Spleen (tissue), 7 donors: Measurements from ENCODE around the gene GNG13.

Experiments used
- POLR2A ChIP-seq, 3 donors: fragments of 450-650 bp; IDR thresholded peaks; one replicate each; pipeline ENCODE4 v1.5.1; 2017; ENCODE audit warnings: antibody characterized with exemption in 3 of 3, mild to moderate bottlenecking in 1 of 3
- TF ChIP-seq, protein P1 (sequence below), 11 experiments: fragments of 200-600 bp in 7 of 11; fragments of 450-650 bp in 4 of 11; sonication (generic) in 4 of 11; IDR thresholded peaks in 8 of 11; conservative IDR thresholded peaks in 3 of 11; 1 replicate in 7 of 11; 2 replicates in 4 of 11; pipeline versions ENCODE4 v1.4.0 to v1.8.0; 2016 to 2021; ENCODE audit warnings: antibody characterized with exemption in 11 of 11, inconsistent platforms in 4 of 11, mild to moderate bottlenecking in 1 of 11
- donor health status: DM: no; HTN: no; CAD: no; lungs with moderate emphysema.
- donor health status: DM: no; HTN: no; CAD: no.
- donor health status: DM: no; HTN: no; CAD: no.

DNA sequence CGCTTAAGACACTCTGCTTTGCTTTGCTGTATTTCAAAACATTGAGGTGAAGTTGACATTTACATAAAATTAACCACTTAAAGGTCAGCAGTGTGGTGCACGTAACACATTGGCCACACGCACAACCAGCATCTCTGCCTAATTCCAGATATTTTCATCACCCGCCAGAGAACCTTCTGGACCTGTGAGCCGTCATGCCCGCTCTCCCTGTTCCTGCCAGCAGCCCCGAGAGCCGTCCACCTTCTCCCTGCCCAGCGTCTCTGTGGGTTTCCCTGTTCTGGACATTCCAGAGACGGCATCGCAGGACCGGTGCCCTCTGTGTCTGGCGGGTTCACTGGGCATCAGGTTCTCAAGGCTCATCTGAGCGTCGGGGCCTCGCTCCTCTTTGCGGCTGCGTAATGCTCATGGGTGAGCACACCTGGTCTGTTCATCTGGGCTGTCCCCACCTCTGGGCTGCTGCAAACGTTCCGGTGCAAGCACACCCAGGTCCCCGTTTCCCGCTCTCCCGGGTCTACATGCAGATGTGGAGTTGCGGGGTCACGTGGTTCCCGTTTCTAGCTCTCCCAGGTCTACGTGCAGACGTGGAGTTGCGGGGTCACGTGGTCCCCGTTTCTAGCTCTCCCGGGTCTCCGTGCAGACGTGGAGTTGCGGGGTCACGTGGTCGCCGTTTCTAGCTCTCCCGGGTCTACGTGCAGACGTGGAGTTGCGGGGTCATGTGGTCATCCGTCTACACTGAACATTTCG, 48.1 kb upstream of the GNG13 start:
- TF ChIP-seq, protein P1, sequence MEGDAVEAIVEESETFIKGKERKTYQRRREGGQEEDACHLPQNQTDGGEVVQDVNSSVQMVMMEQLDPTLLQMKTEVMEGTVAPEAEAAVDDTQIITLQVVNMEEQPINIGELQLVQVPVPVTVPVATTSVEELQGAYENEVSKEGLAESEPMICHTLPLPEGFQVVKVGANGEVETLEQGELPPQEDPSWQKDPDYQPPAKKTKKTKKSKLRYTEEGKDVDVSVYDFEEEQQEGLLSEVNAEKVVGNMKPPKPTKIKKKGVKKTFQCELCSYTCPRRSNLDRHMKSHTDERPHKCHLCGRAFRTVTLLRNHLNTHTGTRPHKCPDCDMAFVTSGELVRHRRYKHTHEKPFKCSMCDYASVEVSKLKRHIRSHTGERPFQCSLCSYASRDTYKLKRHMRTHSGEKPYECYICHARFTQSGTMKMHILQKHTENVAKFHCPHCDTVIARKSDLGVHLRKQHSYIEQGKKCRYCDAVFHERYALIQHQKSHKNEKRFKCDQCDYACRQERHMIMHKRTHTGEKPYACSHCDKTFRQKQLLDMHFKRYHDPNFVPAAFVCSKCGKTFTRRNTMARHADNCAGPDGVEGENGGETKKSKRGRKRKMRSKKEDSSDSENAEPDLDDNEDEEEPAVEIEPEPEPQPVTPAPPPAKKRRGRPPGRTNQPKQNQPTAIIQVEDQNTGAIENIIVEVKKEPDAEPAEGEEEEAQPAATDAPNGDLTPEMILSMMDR (IDR thresholded peaks at IDR 0.05 in 8 of 11, conservative IDR thresholded peaks at IDR 0.05 in 3 of 11), result no peak
- TF ChIP-seq POLR2A (IDR thresholded peaks at IDR 0.05), result no peak
